Measurements from ENCODE around the gene KCNIP4. TPM values are rescaled to one million over a fixed set of nuclear protein-coding genes. Genes with fewer than 3 reads are reported as not detected.

Gene KCNIP4
- total and polyA plus RNA-seq, 2 donors (not counting 1 experiment from before 2014, with no cell fraction given) = not detected

- TF ChIP-seq EZH2 (IDR thresholded peaks at IDR 0.05; ENCODE audit: borderline replicate concordance, insufficient read depth, low read depth, low read length, poor library complexity, severe bottlenecking) = no peak
- TF ChIP-seq CTCF (IDR thresholded peaks at IDR 0.05) = no peak
- Histone ChIP-seq H3K4me1 (ENCODE audit: control insufficient read depth in 2 of 2, insufficient read depth in 2 of 2, low read length in 2 of 2) (no peaks in the 10 kb centered on the region), H3K9me3 (ENCODE audit: control extremely low read depth in 1 of 3, control insufficient read depth in 2 of 3, insufficient read depth in 1 of 3, low read length in 2 of 3) (peaks cover 0 to 2% (median 0%) of the 10 kb centered on the region in 3 donors), H2AFZ (ENCODE audit: insufficient read depth, low read depth, low read length, poor library complexity, severe bottlenecking) (no peak overlapping the region), H3K27ac (ENCODE audit: low read length in 2 of 2) (no peak overlapping the region), H3K4me3 (ENCODE audit: control extremely low read depth in 1 of 5, extremely low read depth in 1 of 5, insufficient read depth in 1 of 5, low read depth in 2 of 5, low read length in 4 of 5) (no peak overlapping the region), H3K36me3 (replicated peaks in 1 of 2; ENCODE audit: control extremely low read depth in 1 of 2, control insufficient read depth in 1 of 2, extremely low read depth in 1 of 2, insufficient read depth in 2 of 2, low read length in 1 of 2) (no peaks in the 10 kb centered on the region), H3K79me2 (ENCODE audit: control insufficient read depth, insufficient read depth, low read length) (no peaks in the 10 kb centered on the region), H3K27me3 (replicated peaks in 1 of 4; ENCODE audit: control extremely low read depth in 1 of 4, control insufficient read depth in 3 of 4, insufficient read depth in 4 of 4, low read length in 3 of 4) (no peaks in the 10 kb centered on the region), H4K20me1 (ENCODE audit: control insufficient read depth, insufficient read depth, low read length, poor library complexity, severe bottlenecking) (no peaks in the 10 kb centered on the region), H3K9ac (ENCODE audit: low read length) (no peak overlapping the region), H3K4me2 (replicated peaks; ENCODE audit: low read depth, low read length, poor library complexity, severe bottlenecking) (no peak overlapping the region)
- ATAC-seq (ENCODE audit: low read depth) (no peak), DNase-seq (no peak)
- no peak overlapping the region for H3K4me3 Mint-ChIP-seq
- H3K4me1 Mint-ChIP-seq = no peaks in the 10 kb centered on the region
- H3K27ac Mint-ChIP-seq = no peak overlapping the region
- CTCF ChIA-PET = no interaction called here
- peaks cover 3% of the 10 kb centered on the region for H3K9me3 Mint-ChIP-seq (ENCODE audit: insufficient read depth)
- POLR2A ChIA-PET = no interaction called here
- intact Hi-C loops (cut with micrococcal nuclease) = no loop called here
- H3K27me3 Mint-ChIP-seq = no peaks in the 10 kb centered on the region
Measured at GRCh38 chr4:20895208-20895607, 1053.4 kb downstream of the KCNIP4 start.

- Mint-ChIP-seq H3K4me1 (no peaks in the 10 kb centered on the region), H3K27ac (no peak overlapping the region), H3K27me3 (no peaks in the 10 kb centered on the region), H3K4me3 (no peak overlapping the region), H3K9me3 (ENCODE audit: insufficient read depth) (no peaks in the 10 kb centered on the region)
- Histone ChIP-seq H3K9ac (ENCODE audit: low read length) (no peak overlapping the region), H3K9me3 (ENCODE audit: control extremely low read depth in 1 of 3, control insufficient read depth in 2 of 3, insufficient read depth in 1 of 3, low read length in 2 of 3) (peaks cover 0 to 2% (median 0%) of the 10 kb centered on the region in 3 donors), H3K4me3 (ENCODE audit: control extremely low read depth in 1 of 5, extremely low read depth in 1 of 5, insufficient read depth in 1 of 5, low read depth in 2 of 5, low read length in 4 of 5) (no peak overlapping the region), H3K4me2 (replicated peaks; ENCODE audit: low read depth, low read length, poor library complexity, severe bottlenecking) (no peak overlapping the region), H3K79me2 (ENCODE audit: control insufficient read depth, insufficient read depth, low read length) (no peaks in the 10 kb centered on the region), H3K27me3 (replicated peaks in 1 of 4; ENCODE audit: control extremely low read depth in 1 of 4, control insufficient read depth in 3 of 4, insufficient read depth in 4 of 4, low read length in 3 of 4) (no peaks in the 10 kb centered on the region), H3K36me3 (replicated peaks in 1 of 2; ENCODE audit: control extremely low read depth in 1 of 2, control insufficient read depth in 1 of 2, extremely low read depth in 1 of 2, insufficient read depth in 2 of 2, low read length in 1 of 2) (no peaks in the 10 kb centered on the region), H4K20me1 (ENCODE audit: control insufficient read depth, insufficient read depth, low read length, poor library complexity, severe bottlenecking) (no peaks in the 10 kb centered on the region), H2AFZ (ENCODE audit: insufficient read depth, low read depth, low read length, poor library complexity, severe bottlenecking) (no peak overlapping the region), H3K27ac (ENCODE audit: low read length in 2 of 2) (no peak overlapping the region), H3K4me1 (ENCODE audit: control insufficient read depth in 2 of 2, insufficient read depth in 2 of 2, low read length in 2 of 2) (no peaks in the 10 kb centered on the region)
- ChIA-PET POLR2A (no interaction called here), CTCF (no interaction called here)
- 80% methylated on average over 1 of the region's 3 CpGs for WGBS (ENCODE audit: insufficient coverage)
- DNase-seq = no peak
- TF ChIP-seq CTCF (IDR thresholded peaks at IDR 0.05) (no peak), EZH2 (IDR thresholded peaks at IDR 0.05; ENCODE audit: borderline replicate concordance, insufficient read depth, low read depth, low read length, poor library complexity, severe bottlenecking) (no peak)
- intact Hi-C loops (cut with micrococcal nuclease) = no loop called here
- no peak for ATAC-seq (ENCODE audit: low read depth)
Measured at GRCh38 chr4:20890761-20891160, 1057.8 kb downstream of the KCNIP4 start.
